Glomerular endothelial cell (primary cell): ENCODE measurements around the gene TMEM54. TPM values are rescaled to one million over a fixed set of nuclear protein-coding genes. Genes with fewer than 3 reads are reported as not detected.
"Not testable (repeated sequence)": the region's sequence is repeated elsewhere in the genome, so short reads cannot be mapped to it uniquely, and the experiment has no call there.

Source experiments
- DNase-seq: peaks from one replicate; pipeline ENCODE4 v3.0.0-alpha.2; 2011; ENCODE audit warnings: low read depth, low spot score; ENCODE audit errors: extremely low read depth
- total RNA-seq: library from RNA; depleted of rRNA; stranded (reverse); fragments of >200 nt; gene quantifications from 2 replicates; pipeline ENCODE4 v1.2.3, GENCODE V29; 2015

TMEM54 gene
- total RNA-seq, 1 donor from 2014 or later, result 45.4 TPM

DNA sequence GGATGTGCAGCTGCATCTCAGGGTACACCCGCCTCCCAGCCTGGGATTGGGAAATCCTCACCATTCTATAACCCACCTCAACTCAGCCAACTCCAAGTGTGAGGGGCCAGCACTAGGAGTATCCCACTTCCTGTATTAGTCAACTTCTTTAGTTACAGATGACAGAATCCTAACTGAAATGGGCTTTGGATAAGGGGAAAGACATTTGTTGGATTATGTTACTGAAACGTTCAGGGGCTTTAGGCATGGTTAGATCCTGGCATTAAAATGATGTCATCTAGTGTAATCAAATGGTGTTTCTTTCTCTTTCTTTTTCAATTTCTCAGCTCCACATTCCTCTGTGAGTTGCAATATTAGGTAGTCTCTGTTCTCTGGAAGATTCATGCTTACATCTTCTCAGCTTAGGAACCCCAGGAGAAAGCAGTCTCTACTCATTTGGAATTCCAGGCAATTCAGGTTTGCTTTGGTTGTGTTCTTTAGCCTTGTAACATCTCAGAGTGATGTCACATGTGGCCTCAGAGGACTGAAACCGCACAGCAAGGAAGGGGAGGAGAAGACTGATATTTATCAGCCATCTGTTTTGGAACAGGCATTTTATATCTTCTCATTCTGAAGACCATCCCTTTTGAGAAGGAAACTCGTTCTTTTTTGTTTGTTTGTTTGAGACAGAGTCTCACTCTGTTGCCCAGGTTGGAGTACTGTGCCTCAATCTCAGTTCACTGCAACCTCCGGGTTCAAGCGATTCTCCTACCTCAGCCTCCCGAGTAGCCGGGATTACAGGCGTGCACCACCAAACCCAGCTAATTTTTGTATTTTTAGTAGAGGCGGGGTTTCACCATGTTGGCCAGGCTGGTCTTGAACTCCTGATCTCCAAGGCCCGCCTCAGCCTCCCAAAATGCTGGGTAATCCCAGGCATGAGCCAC lies 18.9 kb upstream of the TMEM54 start:
- DNase-seq, result no peak

DNA sequence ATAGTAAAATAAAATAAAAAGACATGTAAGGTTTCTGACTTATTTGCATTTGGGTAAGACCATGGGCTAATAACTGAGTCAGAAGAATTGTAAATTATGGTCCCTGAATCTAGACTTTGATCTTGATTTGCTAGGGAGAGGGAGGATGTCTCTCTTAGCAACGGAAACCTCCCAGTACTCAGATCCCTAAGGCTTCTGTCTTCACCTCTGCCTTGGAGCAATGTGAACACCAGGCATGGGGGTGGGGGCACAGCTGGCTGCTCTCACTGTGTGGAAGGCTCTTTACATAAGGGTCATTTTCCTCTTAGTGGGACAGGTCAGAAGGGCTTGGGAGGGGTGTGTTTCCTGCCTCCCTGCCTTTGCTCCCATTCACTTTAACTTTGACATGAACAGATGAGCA lies 17.0 kb upstream of the TMEM54 start:
- DNase-seq, result no peak

DNA sequence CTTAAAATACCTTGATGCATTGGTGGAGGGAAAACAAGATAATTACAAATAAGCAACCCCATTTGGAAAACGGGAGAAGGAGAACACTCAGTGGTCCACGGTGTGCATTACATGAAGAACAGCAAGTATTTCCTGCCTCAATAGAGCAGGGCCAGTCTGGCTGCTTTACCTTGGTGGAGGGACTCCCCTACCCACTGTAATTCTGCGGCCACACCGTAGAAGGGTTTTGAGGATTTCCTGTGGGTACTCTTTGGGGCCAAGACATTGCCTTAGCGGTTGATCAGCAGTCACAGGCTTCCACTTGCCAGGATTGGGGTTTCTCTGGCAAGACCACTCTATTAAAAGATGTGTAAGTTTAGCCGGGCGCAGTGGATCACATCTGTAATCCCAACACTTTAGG lies 16.3 kb upstream of the TMEM54 start:
- DNase-seq, result no peak

DNA sequence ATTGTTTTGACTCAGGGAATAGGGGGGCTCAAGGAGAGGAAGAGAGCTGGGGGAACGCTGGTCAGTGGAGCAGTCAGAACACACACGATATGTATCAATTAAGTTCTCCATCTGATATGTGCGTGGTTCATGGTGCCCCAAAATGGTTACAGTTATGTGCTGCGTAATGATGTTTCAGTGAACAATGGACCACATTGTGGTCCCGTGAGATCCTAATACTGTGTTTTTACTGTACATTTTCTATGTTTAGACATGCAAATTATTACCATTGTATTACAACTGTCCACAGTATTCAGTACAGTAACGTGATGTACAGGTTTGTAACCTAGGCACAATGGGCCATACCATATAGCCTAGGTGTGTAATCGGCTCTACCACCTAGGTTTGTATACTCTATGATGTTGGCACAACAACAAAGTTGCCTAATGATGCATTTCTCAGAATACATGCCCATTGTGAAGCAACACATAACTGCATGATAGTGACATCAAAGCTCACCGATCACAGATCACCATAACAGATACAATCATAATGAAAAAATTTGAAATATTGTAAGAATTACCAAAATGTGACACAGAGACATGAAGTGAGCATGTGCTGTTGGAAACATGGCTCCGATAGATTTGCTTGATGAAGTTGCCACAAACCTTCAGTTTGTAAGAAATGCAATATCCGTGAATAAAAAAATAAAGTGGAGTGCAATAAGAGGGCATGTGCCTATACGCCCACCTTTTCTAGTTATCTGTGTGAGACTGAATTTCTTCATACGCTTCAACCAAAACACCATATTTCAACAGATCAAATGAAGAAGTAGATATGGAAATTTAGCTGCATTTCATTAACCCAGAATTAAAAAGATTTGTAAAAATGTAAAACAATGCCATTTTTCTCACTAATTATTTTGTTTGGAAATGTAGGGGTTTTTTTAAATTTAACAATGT lies 14.8 kb upstream of the TMEM54 start:
- no peak for DNase-seq

DNA sequence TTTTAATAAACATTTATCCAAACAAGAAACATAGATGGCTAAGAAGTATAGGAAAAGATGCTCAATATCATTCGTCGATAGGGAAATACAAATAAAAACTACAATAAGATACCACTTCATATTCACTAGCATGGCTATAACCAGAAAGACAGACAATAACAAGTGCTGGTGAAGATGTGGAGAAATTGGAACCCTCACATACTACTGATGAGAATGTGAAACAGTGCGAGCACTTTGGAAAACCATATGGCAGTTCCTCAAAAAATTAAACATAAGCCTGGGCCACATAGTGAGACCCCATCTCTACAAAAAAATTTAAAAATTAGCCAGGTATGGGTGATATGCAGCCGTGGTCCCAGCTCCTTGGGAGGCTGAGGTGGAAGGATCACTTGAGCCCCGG lies 9.1 kb upstream of the TMEM54 start:
- DNase-seq, result no peak

DNA sequence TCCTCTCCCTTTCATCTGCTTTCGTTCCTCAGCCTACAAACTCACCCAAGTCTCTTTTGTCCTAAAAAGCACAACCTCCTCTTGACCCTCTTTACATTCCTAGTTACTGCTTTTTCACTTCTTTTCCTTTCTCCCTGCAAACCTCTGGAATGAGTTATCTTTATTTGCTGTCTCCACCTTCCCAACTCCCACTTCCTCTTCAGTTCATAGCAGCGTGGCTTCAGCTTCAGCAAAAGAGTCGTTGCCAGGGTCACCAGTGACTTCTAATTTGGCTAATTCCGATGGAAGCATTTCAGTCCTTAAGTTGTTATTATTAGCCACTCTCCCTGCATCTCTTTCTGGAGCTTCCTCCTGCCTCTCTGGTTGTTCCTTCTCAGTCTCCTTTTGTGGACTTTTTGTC lies 6.2 kb upstream of the TMEM54 start:
- DNase-seq, result no peak

DNA sequence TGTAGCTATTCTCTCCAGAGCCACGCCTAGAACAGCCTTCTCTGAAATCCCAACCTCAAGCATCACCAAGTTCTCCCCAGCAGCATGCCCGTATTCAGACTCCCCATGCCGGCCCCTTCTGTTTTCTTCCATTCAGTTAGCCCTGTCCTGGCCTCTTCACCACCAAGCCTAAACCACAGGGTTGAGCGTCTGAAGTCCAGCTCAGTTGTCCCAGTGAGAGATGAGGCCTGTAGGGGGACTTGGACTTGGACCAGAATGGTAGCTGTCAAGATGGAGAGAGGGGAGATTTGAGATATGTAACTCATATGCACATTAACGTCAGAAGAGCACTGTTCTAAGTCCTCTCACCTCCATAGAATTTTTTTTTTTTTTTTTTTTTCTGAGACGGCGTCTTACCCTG lies 5.5 kb upstream of the TMEM54 start:
- no peak for DNase-seq

DNA sequence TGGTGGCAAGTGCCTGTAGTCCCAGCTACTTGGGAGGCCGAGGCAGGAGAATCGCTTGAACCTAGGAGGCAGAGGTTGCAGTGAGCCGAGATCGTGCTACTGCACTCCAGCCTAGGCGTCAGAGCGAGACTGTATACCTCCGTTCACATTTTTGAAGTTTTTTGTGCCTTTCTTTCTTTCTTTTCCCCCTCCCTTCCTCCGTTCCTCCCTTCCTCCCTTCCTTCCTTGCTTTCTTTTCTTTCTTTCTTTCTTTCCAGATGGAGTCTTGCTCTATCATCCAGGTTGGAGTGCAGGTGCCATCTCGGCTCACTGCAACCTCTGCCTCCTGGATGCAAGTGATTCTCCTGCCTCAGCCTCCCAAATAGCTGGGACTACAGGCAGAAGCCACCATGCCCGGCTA lies 4.4 kb upstream of the TMEM54 start:
- DNase-seq, result not testable (repeated sequence)

DNA sequence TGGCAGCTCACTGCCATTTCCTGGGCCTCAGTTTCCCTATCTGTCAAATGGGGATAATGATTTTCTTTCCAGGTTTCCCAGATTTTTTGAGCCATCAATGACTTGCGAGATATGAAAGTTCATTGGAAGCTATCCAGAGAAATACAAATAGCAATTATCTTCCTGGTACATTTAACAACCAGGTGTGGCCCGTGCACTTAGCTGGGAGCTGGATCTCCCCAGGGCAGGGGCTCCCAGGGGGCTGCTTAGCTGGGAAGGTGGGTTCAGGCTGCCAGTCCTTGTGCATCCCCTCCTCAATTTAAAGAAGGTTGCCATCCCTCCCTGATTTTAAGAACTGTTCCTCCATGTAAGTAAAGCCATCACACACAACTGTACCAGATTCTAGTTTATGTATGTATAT lies 3.6 kb upstream of the TMEM54 start:
- no peak for DNase-seq

DNA sequence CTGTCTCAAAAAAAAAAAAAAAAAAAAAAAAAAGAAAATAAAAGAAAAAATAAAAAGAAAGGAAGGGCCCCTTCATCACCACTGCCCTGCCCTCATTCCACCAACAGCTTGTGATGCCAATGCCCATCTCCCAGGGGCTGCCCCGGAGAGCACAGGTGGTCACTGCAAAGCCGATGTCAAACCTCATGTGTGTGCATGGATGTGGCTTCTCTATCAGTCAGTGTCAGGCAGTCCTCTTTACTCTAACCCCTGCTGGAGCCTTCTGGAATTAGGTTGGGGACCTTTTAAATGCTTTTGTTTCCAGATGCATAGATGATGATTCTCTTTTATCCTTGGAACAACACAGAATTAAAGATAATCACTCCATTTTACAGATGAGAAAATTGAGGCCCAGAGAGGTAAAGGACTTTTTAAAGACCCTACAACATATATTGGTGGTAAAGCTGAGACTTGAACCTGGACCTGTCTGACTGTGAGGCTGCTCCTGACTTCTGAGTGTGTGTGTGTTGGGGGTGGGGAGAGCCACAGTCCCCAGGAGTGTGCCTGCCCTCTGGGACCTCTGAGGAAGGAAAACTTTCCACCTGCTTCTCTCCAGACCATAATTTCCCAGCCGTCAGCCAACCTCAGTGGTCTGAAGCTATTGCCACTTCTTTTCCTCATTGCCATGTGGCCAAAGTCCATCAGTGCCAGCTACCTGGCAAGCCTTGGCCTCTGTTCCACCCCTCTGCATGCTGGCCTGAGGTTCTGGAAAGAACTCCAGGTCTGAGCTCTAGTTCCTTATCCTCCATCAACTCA lies 3.0 kb upstream of the TMEM54 start:
- DNase-seq, result no peak

DNA sequence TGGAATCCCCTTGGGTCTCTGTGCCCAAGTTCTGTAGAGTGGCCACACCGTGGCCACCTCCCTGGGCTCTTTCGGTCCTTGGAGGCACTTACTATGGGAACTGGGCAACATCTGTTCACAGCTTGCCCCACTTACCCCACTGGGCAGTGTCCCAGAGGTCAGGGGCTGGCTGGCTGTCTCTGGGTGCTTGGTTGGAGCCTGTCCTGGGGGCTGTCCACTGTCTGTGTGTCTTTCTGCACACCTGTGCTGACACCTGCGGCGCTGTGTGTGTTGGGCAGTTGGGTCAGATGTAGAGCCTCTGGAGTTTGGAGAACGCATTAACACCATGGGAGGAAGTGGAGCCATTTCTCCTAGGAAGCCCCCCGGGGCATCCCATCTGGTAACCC lies 1.3 kb upstream of the TMEM54 start:
- no peak for DNase-seq

DNA sequence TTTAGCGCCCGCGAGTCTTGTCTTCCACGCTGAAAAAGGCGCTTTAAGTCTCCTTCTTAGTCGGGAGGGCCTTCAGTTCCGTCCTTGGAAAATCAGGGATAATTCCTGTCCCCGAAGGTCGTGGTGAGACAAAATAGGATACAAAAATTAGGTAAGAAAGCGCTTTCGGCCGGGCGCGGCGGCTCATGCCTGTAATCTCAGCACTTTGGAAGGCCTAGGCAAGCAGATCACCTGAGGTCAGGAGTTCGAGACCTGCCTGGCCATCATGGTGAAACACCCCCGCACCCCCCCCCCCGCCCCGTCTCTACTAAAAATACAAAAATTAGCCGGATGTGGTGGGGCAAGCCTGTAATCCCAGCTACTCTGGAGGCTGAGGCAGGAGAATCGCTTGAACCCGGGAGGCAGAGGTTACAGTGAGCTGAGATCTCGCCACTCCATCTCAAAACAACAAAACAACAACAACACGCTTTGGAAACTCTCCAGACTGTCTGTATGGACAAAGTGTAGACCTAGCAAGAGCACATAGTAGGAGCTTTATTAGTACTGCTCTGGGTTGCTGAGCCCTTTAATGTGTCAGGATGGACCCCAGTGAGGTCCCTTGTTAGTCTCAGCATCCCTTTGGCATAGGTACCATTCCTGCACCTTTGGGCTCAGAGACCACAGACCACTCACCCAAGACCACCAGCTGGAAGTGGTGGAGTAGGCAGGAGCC lies 790 bp upstream of the TMEM54 start:
- DNase-seq, result no peak

DNA sequence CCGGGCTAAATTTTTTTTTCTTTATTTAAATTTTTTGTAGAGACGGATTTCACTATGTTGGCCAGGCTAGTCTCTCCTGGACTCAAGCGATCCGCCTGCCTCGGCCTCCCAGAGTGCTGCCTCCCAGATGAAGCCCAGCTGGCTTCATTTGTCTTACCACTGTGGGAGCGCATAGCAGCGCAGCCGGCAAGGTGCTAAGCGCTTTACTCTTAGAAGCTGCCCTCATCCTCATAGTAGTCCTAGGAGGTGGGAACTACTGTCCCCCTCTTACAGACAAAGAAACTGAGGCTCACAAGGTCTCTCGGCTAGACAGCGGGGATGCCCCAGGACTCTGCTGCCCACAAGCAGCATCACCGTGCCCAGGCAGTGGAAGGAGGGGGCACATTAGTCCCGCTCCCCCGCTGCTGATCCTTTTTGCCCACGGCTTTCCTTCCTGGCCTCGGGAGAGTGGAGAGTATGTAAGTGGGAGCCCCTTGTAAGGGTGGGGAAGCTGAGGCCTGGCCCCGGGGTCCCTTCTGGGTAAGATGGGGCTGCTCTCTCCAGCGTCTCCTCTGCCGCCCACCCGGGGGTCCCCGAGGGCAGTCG lies 726 bp downstream of the TMEM54 start:
- DNase-seq, result no peak

DNA sequence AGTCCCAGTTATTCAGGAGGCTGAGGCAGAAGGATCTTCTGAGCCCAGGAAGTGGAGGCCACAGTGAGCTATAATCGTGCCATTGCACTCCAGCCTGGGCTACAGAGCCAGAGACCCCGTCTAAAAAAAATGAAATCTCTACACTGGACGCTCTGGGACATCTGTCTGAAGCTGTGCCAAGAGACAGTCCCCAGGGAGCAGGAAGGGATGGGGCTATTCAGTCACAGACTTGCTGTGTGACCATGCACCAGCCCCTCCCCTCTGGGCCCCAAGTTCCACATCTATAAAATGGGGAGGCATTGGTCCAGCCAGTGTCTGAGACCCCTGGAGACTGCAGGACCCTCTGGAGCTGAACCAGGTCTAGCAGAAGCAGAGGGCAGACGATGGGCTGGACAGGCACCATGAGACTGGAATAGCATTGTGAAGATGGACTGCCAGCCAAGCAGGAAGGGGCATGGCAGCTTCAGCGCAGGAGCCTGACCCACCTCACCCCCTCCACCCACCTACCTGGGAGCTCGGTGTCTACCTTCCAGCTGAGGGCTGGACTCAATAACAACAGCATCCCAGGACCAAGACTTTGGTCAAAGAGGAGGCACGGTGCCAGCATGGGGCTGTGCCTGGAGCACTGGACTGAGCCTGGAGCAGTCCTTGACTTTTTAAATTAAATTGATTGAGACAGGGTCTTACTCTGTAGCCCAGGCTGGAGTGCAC lies 1.4 kb downstream of the TMEM54 start:
- no peak for DNase-seq

DNA sequence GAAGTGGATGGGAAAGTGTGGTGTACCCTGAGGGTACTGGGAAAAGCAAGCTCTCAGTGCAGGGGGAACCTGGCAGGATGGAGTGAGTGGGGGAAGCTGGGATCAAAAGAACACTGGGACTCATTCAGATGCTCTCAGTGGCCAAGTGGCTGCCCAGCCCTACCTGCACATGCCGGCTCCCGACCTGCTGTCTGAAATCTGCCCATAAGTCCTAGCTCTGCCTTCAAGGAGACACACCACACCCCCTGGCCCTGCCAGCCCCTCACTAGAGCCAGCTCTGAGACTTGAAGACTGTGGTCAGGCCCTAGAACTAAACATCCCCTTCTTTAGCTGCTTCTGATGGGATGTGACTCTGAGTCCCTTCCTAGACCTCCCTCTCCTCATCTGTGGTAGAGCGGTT lies 2.2 kb downstream of the TMEM54 start:
- DNase-seq, result no peak

DNA sequence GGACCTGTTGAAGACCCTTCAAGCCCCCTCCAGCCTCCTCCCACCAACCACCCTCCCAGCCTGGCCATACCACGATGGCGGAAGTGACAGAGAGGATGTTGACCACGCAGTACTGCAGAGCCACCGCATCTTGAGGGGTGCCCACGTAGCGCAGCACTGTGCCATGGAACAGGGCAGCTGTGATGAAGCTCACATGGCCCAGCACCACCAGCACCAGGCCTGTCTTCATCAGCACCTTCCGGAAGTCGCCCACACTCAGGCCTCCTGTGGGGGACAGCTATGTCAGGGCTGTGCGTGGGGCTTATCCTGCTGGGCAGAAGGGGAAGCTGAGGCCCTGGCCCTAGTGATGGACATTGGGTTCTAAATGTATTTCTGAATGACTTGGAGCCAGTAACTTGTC lies 3.1 kb downstream of the TMEM54 start:
- no peak for DNase-seq

DNA sequence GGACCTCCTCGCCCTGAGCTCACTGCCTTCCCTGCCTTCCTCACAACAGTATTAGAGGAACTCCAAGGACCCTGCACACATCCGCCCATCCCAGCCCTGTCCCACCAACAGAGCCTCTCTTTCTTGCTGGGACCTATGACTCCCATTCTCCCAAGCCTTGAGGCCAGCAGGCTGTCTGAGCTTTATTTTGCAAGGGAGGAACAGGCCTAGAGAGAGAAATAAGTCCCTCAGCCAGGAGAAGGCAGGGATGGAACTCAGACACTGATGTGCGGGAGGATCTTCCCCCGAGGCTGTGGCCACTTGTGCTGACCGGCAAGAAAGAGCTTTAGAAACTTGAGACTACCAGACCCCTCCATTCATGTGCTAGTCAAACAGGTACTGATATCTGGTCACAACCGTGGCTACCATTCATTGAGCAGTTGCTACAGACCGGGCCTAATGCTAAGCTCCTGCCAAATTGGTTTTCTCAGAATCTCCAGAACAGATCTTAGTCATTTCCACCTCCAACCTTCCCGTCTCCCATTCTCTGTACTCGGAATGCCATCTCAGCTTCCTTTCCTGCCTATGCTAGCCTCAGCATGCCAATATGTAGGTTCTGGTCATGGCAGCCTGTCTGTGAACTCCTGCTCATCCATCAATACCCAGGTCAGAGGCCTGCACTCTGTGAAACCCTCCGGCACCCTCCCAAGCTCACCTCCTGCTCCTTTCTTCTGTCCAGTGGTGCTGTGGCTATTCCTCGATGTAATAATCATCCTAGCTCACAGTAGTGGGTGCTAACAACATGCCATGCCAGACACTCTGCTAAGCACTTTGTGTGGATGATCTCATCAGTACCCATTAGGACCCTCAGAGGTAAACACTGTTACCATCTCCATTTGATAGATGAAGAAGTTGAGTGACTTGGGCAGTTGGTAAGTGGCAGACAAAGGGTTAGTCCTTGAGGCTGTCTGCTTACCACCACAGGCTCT lies 3.8 kb downstream of the TMEM54 start:
- DNase-seq, result no peak

DNA sequence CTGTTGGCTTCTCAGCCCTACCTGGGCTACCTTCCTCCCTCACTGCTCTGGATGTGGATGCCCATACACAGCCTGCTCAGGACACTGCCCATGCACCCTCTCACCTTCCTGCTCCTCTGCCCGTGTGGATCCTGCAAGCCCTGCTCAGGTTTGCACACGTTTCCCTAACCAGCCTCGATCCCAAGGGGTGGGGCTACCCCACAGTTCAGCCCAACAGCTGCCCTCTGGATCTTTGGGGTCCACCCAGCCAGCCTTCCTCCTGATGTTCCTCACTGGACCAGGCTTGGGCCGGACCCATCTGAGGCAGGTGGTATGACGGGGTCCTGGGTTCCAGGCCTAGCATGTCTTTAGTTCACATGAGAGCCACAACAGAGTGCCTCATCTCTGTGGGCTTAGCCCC lies 4.7 kb downstream of the TMEM54 start:
- DNase-seq, result no peak
